C4-2B (cell line): Measurements from ENCODE around the gene NADK2.

Experiments used
- H3K27ac ChIP-seq: fragments of 450-650 bp; 2 replicates; pipeline ENCODE4 v1.5.1; 2017
- CTCF ChIP-seq: fragments of 450-650 bp; conservative IDR thresholded peaks from 2 replicates; pipeline ENCODE4 v1.5.1; 2017; ENCODE audit warnings: mild to moderate bottlenecking
- ZFX ChIP-seq: fragments of 450-650 bp; IDR thresholded peaks from 2 replicates; pipeline ENCODE4 v1.6.1; 2017

The NADK2 gene

GRCh38 chr5:36236801-36237200, 4.9 kb downstream of the NADK2 start:
- H3K27ac ChIP-seq = no peak overlapping the region
- TF ChIP-seq ZFX (no peak), CTCF (no peak)

DNA sequence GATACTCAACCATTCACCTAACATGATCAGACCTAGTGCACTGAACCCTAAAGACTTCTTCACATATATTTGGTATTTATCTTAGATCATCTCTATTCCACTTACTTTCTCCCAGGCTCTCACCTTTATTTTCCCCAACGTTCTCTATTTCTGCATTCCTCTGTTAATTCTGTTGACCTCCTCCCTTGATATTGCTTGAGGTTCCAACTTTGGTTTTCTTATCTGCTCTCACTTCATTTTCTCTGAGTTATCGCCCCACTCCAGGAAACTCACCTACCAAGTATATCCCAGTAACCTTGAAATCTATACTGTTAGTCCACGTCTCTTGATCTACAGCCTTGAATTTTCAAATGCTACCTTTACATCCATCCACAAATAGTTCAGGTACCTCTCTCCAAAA, 9.2 kb downstream of the NADK2 start:
- TF ChIP-seq ZFX (no peak), CTCF (no peak)
- H3K27ac ChIP-seq = no peak overlapping the region

DNA sequence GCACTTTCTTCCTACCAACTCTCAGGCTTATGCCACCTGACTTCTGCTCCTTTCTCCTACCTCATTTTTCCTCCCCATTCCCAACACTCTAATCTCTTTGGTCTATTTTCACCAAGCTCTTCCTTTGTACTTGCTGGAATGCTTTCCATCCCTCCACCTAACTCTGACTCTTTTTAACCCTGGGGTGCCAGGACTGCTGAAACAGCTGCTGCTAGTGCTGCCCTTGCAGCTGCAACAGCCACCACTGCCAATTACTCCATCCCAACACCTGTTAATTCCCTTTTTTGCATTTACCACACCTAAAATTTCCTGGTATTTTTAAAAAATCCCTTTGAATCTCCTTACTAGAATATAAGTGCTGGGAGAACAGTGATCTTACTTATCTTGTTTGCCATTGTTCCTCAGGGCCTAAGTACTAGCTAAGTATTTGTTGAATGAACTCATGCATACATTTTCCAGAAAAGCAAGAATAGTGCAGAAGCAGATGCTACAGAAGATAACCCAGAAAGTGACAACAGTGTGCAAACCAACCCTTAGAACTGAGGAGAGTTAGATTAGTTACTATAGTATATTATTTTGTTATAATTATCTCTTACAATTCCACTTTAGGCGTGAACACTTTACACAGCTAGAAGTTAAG, 11.5 kb downstream of the NADK2 start:
- TF ChIP-seq CTCF = no peak
- no peak for TF ChIP-seq ZFX
- no peak overlapping the region for H3K27ac ChIP-seq

DNA sequence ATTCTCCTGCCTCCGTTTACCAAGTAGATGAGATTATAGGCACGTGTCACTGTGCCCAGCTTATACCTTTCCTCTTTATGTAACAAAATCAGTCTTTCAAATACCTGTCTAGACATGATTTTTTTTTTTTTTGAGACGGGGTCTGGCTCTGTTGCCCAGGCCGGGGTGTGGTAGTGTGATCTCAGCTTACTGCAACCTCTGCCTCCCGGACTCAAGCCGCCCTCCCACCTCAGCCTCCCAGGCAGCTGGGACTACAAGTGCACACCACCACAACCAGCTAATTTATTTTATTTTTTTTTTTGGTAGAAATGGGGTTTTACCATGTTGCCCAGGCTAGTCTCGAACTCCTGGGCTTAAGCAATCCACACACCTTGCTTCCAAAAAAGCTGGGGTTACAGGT, 13.2 kb downstream of the NADK2 start:
- TF ChIP-seq ZFX (no peak), CTCF (no peak)
- no peak overlapping the region; the same call in 1 of the 2 replicates for H3K27ac ChIP-seq

- TF ChIP-seq CTCF = no peak
- no peak for TF ChIP-seq ZFX
- H3K27ac ChIP-seq = no peak overlapping the region
Measured at GRCh38 chr5:36227046-36227445, 14.7 kb downstream of the NADK2 start.

DNA sequence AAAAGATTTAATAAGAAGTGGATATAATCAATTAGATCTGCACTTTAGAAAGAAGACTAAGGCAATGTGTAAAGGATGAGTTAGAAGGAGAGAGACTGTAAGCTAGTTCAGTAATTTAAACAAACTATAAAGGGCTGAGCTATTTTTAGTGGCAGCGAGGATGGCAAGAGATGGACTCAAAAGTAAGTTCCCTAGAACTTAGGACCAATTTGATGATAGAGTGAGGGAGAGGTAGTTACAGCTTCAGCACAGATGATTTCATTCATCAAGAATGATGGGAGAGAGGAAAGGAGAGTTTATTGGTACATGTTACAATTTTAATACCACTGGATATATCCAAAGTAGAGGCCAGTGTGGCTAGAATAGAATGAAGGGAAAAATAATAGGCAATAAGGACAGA, 19.1 kb downstream of the NADK2 start:
- H3K27ac ChIP-seq = no peak overlapping the region
- TF ChIP-seq ZFX = no peak
- no peak for TF ChIP-seq CTCF

GRCh38 chr5:36217988-36218387, 23.7 kb downstream of the NADK2 start:
- no peak for TF ChIP-seq CTCF
- no peak for TF ChIP-seq ZFX
- H3K27ac ChIP-seq = no peak overlapping the region
